ENCODE data around the gene ABR.
A peak's percentile ranks its signal among the peaks of the same experiment; 100 is the strongest.
"Not testable (repeated sequence)": the region's sequence is repeated elsewhere in the genome, so short reads cannot be mapped to it uniquely, and the experiment has no call there.

The ABR gene

DNA sequence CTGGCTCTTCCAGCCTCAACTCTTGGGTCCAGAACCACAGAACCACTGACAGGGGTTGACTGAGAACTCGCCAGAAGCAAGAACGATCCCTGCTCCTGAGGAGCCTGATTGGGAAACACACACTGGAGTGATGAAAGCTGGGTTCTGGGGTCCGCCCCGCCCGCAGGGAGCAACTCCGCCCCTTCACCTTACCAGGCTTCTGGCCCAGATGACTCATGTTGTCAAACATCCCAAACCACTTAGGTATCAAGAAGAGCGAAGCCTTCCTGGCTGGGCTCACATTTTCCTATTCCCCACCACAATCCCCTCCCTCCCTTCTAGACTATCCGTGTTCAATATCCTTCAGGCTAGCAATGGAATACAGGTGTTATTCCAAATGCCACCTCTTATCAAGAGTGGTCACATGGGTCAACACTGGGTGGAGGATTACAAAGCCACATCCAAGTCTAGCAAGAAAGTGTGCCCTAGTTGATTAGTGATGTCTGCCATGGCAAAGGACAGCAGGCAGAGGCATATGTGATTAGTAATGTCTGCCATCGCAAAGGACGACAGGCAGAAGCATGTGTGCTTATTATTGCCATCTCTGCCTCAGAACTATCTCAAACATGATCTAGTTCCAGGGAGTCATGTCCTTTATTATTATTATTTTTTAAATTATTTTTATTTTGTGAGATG lies 112.4 kb downstream of the ABR start:
- no peak for DNase-seq

GRCh38 chr17:1065416-1065815 lies 114.4 kb downstream of the ABR start:
- not testable (repeated sequence) for DNase-seq

- peak; percentile 48 for DNase-seq
Measured at GRCh38 chr17:1060991-1061390, 118.8 kb downstream of the ABR start.

GRCh38 chr17:1059131-1059795 lies 120.5 kb downstream of the ABR start:
- DNase-seq = no peak

DNA sequence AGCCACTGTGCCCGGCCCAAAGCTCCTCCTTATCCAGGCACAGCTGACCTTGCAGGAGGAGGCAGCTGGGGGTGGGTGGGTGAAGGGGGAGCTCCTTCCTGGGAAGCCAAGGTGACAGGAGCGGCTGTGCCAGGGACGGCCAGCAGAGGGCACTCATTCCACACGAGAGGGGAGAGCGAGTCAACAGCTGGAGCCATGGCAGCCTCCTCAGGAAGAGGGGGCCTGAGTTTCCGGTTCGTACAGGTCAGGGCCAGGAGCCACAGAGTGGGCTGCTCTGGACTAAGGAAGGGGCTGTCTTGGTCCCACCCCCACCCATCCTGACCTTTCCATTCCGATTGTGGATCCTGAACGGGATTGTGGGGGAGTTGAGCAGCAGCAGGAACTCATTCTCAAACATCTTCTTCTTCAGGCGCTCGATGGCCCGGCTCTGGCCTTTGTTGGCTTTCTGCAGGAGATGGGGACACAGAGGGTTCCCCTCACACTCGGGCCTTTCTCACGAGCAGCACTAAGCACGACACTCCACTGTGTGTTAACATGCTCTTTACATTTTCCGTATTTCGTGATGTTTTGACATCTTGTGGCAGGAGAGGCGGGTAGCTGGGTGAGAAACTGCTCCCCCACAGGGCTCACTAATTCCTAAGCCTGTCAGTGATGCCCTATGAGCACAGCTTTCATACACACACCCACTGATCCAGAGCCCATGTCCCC lies 121.2 kb downstream of the ABR start:
- DNase-seq = peak; percentile 73

DNA sequence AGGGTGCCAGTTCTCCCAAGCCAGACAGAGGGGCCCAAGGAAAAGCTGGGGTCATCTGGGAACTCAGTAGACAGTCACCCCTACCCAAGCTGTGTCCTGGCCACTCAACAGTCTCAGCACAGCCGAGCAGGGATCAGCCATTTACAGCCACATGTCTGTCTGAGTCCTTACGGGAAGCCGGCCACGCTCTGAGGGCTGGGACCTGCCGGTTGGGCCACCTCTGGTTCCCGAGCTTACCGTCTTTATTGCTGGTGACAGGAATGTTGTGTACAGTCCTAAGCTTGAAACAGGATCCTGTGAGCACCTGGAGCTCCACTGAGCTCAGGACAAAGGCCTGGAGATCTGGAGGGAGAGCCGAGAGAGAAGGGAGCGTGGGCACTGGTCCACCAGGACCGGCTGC lies 123.0 kb downstream of the ABR start:
- no peak for DNase-seq

- peak; percentile 57 for DNase-seq
Measured at GRCh38 chr17:1055751-1056645, 123.8 kb downstream of the ABR start.

DNA sequence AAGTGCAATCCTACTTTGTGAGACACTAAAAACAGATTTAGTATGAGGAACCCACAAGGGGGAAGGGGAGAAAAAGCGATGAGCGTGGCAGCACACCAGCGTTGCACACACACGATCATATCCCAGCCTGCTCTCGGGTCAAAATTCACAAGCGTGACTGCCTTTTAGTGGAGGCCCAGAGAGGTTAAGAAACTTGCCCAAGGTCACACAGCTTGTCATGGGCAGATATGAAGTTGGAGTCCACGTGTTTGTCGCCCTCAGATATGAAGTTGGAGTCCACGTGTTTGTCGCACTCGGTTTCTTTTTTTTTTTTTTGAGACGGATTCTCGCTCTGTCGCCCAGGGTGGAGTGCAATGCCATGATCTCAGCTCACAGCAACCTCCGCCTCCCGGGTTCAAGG lies 124.5 kb downstream of the ABR start:
- no peak for DNase-seq

GRCh38 chr17:1054656-1055055 lies 125.1 kb downstream of the ABR start:
- DNase-seq = no peak

DNA sequence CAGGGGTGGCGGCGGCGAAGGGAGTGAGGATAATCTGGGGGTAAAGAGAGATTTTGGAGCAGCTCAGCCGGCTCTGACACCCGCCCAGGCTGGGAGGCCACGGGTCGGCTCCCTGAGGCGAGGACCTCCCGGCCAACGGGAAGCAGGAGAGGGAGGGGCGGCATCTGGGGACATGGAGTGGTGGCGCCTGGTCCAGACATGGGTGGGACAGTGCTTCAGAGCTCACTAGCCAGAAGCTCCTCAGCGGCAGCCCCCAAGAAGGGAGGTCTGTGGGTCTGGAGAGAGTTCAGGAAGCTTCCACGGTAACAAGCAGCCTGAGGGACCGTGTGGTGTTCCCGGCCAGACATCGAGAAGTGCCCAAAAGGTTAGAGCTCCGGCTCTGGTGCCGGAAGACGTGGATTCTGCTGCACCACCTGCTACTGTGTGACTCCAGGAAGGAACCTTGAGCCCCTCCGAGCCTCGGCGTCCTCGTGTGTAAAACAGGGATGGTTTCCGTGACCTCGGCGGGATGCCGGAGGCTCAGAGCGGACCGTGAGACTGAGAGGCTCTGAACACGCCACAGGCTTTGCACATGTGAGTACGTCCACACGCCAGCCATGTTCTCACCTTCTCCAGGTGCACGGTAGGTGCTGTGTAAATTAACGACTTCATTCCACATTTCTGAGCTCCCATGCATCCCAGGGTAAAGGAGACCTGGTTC lies 126.0 kb downstream of the ABR start:
- DNase-seq = no peak

GRCh38 chr17:1050996-1051925 lies 128.5 kb downstream of the ABR start:
- DNase-seq = no peak

- DNase-seq = no peak
Measured at GRCh38 chr17:1050246-1050995, 129.4 kb downstream of the ABR start.

- no peak for DNase-seq
Measured at GRCh38 chr17:1049446-1050225, 130.1 kb downstream of the ABR start.

- DNase-seq = not testable (repeated sequence)
Measured at GRCh38 chr17:1048516-1049115, 131.2 kb downstream of the ABR start.

- DNase-seq = no peak
Measured at GRCh38 chr17:1047879-1048470, 131.8 kb downstream of the ABR start.

DNA sequence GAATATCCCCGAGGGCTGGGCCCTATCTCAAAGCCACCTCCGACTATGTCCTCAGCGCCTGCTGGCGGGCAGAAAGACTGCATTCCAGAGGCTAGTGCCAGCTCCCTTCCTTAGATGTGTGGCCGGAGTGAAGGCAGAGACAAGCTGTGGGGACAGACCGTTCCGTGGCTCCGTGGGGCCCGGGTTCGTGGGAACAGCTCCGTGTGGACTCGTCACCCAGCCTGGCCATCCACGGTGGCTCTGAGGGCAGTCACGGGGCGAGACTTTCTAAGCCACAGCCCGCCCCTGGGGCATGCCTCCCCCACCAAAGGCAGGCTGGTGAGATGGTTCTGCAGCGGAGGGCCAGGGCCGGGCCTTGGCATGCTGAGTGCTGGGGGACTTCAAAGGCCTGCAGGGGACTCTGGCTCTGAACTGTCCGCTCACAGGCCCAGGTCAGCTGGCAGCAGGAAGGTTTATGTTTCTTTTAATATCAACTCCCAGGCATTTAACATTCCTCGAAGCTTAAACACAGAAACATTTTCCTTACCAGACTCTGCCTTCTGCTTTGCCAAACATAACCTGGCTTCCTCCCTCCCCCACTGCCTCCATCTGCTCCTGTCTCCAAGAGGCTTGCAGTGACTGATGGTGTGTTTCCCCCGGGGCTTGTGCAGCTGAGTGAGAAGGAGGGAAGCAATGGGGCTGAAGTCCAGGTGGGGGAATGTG lies 132.5 kb downstream of the ABR start:
- no peak for DNase-seq

- DNase-seq = no peak
Measured at GRCh38 chr17:1045456-1045855, 134.3 kb downstream of the ABR start.

DNA sequence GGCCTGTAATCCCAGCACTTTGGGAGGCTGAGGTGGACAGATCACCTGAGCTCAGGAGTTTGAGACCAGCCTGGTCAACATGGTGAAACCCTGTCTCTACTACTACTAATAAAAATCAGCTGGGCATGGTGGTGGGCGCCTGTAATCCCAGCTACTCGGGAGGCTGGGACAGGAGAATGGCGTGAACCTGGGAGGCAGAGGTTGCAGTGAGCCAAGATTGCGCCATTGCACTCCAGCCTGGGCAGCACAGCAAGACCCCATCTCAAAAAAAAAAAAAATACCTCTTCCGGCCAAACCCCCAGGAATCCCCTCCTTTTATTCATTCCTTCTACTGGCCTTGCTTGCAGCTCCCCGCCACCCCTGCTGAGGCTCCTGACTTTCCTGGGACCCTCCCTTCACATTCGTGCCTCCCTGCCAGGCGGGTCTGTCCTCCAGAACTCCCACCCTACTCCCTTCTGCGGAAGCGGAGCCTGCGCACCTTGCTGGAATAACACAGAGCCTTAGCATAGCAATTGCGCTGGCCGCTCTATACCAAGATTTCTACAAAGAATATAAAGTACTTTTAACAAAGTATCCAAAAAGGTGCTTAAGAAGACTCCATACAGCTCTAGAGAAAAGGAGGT lies 135.3 kb downstream of the ABR start:
- DNase-seq = not testable (repeated sequence)

Data from stimulated activated CD4-positive, alpha-beta T cell treated with anti-CD3 and anti-CD28 coated beads, Interleukin-15, amount 100 ng/mL, for 24 hours (primary cell).